GF-D8 (cell line): ENCODE results near the gene BEND2.
"Not testable (repeated sequence)": the region's sequence is repeated elsewhere in the genome, so short reads cannot be mapped to it uniquely, and the experiment has no call there.

Experiments used
- DNase-seq: peaks from one replicate; lab custom pipeline; 2025; lab: John Stamatoyannopoulos, UW

Gene BEND2

DNA sequence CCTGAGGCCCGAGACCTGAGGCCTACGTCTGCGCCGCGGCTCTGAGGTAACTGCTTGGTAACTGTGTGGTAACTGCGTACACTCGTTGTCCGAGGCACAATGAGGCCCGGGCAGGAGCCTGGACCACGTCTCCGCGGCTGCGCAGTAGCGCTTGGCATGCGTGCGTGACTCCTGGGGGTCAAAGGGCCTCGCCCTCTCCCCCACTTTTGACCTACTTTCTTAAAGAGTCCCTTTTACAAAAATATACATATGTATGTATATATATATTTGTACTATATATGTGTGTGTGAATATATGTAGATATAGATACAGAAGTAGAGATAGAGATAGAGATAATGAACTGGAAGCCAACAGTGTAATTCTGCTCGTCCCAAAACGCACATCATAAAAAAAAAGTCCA is at the start of gene BEND2:
BEND2 (minus strand) TSS at position 101 of the 400 bp plus-strand sequence. CDS start 136 bp downstream, outside the sequence.
- DNase-seq, result no peak

DNA sequence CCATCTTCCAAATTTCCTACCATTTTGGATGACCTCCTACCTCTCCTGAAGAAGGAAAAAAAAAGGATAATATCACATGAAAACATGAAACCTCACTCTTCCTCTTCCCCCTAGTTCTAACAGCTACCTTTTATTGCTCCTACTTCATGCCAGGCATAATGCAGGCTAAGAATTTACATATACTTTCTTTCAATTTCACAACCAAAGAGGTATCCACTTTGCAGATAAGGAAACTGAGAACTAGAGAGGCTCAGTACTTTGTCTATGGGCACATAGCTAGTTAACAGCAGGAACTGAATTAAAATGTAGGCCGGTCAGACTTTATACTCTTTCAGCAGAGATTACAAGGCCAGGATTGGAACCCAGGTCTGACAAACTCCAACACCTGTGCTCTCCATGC is 34.4 kb upstream of the BEND2 start:
- no peak for DNase-seq

DNA sequence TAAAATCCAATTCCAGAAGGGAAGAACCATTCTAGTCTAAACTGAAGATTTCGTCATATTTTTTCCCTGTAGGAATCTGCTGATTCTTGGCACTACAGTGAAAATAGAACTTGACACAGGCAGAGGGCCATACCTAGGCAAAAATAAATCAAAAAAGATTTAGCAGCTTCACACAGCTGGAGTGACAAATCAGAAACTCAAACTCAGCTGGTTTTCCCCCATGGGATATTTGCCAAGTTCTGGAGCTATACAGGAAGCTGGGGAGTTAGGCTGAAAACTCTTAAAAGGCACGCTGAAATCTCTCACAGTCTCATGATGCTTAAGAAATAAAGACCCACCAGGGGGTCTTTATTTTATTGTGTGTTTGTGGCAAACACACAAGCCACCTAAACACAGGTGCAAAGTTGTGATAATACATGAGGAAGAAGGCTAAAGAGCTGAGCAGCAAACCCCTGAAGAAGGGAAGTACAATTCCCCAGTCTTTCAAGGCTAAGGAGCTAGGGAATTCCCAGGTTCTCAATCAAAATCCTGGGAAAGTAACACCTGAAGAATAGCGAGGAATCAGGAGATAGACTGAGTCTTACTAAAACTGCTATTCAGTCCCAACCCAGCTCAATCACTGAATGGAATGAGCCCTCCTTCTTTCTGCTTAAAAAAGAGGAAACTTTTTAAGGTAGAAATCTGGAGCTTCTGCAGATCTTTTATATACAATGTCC is 32.1 kb upstream of the BEND2 start:
- DNase-seq, result no peak

- DNase-seq, result not testable (repeated sequence)
Observed at GRCh38 chrX:18229646-18230045, 9.0 kb upstream of the BEND2 start.

GRCh38 chrX:18228069-18228468 is 7.4 kb upstream of the BEND2 start:
- no peak for DNase-seq

DNA sequence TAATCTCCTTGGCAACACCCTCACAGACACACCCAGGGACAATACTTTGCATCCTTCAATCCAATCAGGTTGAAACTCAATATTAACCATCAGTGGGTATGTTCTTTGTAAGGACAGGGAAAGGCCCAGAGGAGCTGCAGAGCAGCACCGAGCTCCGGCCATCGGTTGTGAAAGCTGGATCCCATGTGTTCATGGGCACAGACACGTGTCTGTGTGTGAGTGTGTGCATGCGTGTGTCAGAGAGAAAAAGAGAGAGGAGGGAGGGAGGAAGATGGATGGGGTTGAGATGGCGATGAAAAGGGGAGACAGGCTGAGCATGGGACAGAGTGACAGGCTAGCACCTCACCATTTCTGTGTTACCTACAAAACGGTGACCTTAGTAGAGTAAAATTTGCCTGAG is 6.8 kb upstream of the BEND2 start:
- no peak for DNase-seq

- DNase-seq, result no peak
Observed at GRCh38 chrX:18210470-18210869, 10.2 kb downstream of the BEND2 start.

- no peak for DNase-seq
Observed at GRCh38 chrX:18206657-18207056, 14.0 kb downstream of the BEND2 start.

DNA sequence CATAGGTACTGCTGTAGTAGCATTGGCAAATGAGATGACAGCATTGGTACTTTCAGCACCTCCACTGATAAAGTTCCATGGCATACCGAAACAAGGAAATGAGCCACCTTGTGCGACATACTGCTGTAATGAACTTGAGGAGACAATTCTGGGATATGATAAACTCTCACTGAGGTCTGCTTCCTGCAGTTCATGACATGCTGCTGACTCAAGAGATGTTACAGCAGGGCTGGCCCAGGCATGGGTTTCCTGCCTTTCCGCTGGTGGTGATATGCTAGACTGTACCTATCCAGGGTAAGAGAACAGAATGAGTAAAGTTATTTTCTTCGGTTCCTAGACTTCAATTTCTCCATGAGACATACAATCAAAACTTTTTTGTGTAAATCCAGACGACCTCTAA is 17.1 kb downstream of the BEND2 start:
- no peak for DNase-seq

DNA sequence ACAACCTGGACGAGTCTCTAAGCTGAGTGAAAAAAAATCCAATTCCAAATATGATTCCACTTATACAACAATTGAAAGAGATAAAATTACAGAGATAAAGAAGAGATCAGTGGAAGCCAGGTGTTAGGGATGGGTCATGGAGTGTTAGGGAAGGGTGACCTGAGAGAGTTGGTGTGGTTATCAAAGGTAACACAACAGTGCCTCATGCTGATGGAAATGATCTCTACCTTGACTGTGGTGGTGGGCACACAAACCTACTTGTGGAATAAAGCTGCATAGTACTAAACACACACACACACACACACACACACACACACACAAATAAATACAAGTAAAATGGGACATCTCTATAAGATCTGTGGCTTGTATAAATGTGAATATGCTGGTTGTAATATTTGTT is 26.0 kb downstream of the BEND2 start:
- DNase-seq, result no peak

GRCh38 chrX:18179446-18179845 is 41.2 kb downstream of the BEND2 start:
- no peak for DNase-seq

DNA sequence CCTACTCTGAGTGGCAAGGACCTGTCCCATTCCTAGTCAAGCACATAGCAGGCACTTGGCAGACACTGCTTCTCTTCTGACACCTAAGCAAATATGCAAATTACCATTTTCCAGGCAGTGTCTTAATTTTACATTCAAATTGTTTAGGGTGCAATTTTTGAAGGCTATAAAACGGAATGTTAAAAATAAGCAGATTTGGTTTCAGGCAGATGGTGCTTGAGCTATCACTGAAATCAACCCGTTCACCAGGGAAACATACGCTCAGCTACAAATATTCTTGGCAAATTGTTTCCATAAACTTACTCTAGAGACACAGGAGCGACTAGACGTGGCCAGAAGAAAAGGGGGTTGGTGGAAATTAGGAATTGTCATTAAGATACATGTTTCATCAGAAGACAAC is 45.7 kb downstream of the BEND2 start:
- DNase-seq, result no peak

GRCh38 chrX:18174209-18174608 is 46.5 kb downstream of the BEND2 start:
- DNase-seq, result no peak

GRCh38 chrX:18173494-18174180 is 47.0 kb downstream of the BEND2 start:
- DNase-seq, result no peak

- no peak for DNase-seq
Observed at GRCh38 chrX:18172970-18173369, 47.7 kb downstream of the BEND2 start.

GRCh38 chrX:18170910-18171309 is 49.8 kb downstream of the BEND2 start:
- DNase-seq, result no peak

DNA sequence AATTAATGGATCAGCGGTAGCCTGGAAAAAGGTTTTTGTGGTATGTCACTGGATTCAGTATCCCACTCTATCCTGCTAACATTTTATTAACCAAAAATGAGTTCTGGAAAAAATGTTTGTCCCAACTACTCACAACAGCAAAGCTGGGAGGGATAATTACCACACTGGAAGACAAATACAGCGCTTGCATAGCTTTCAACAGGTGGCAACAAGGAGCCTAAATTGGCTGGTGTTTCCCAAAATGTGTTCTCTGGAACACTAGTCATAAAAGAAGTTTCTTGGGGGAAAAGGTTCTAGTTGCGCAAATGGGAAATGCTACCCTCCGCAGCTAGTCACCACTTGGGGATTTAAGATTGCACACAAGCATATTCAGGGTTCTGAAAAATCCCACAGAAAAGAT is 54.6 kb downstream of the BEND2 start:
- DNase-seq, result no peak

- no peak for DNase-seq
Observed at GRCh38 chrX:18160369-18160768, 60.3 kb downstream of the BEND2 start.

- no peak for DNase-seq
Observed at GRCh38 chrX:18158963-18159362, 61.7 kb downstream of the BEND2 start.

- DNase-seq, result no peak
Observed at GRCh38 chrX:18151649-18152048, 69.0 kb downstream of the BEND2 start.

GRCh38 chrX:18151157-18151556 is 69.5 kb downstream of the BEND2 start:
- DNase-seq, result no peak

- DNase-seq, result no peak
Observed at GRCh38 chrX:18149454-18149853, 71.2 kb downstream of the BEND2 start.

- DNase-seq, result no peak
Observed at GRCh38 chrX:18146954-18147353, 73.7 kb downstream of the BEND2 start.

GRCh38 chrX:18146009-18146408 is 74.7 kb downstream of the BEND2 start:
- no peak for DNase-seq
